Sciatic nerve (tissue), 2 donors: ENCODE measurements around the gene MFF. TPM values are rescaled to one million over a fixed set of nuclear protein-coding genes. Genes with fewer than 3 reads are reported as not detected.
"Not testable (repeated sequence)": the region's sequence is repeated elsewhere in the genome, so short reads cannot be mapped to it uniquely, and the experiment has no call there.

ENCODE experiments used
- ATAC-seq: fragments of 200-7000 bp; cut with Tn5 transposase; one replicate; pipeline ENCODE4 v1.9.1; 2020; ENCODE audit warnings: mild to moderate bottlenecking, moderate library complexity
- DNase-seq: peaks from one replicate; pipeline ENCODE4 v3.0.0-alpha.2; 2020; ENCODE audit warnings: low spot score
- intact Hi-C: fragments of 100-400 bp; cut with DNase I; formaldehyde crosslinking; loops from one replicate; pipeline ENCODE4 v1.14.2; 2022
- total RNA-seq: library from RNA; stranded (reverse); fragmentation: NEBNext Ultra II Directional; extraction: Animal tissue kit (Norgen Biotek cat#: 25700); gene quantifications from one replicate; pipeline ENCODE4 v1.2.1, GENCODE V29; 2021
- donor health status: DM: no; HTN: no; CAD: no.
- donor health status: DM: no; HTN: no; CAD: no.

MFF gene
- total RNA-seq, 1 donor from 2014 or later, result 72.5 TPM

GRCh38 chr2:227324642-227324994 lies 433 bp upstream of the MFF start:
- DNase-seq, result no peak
- ATAC-seq, result peak; percentile 63
- intact Hi-C loops, result no loop called here

- ATAC-seq (peak; percentile 29), DNase-seq (peak; percentile 58)
- intact Hi-C loops, result no loop called here
These were observed 766 bp downstream of the MFF start for GRCh38 chr2:227325839-227326195.

GRCh38 chr2:227326783-227327182 lies 1.7 kb downstream of the MFF start:
- ATAC-seq (no peak), DNase-seq (no peak)
- intact Hi-C loops, result no loop called here

- ATAC-seq (no peak), DNase-seq (no peak)
- intact Hi-C loops, result no loop called here
These were observed 10.7 kb downstream of the MFF start for GRCh38 chr2:227335713-227336112.

GRCh38 chr2:227337442-227337841 lies 12.4 kb downstream of the MFF start:
- no peak for ATAC-seq
- DNase-seq, result no peak
- intact Hi-C loops, result no loop called here

- intact Hi-C loops, result no loop called here
- DNase-seq (no peak), ATAC-seq (no peak)
These were observed 14.1 kb downstream of the MFF start for GRCh38 chr2:227339098-227339599.

- ATAC-seq, result no peak
These were observed 15.1 kb downstream of the MFF start for GRCh38 chr2:227340106-227340505.

GRCh38 chr2:227341553-227341952 lies 16.5 kb downstream of the MFF start:
- DNase-seq, result no peak
- intact Hi-C loops, result no loop called here
- ATAC-seq, result no peak

More at GRCh38 chr2:227340106-227340505, 15.1 kb downstream of the MFF start:
- no peak for DNase-seq
- intact Hi-C loops, result no loop called here

GRCh38 chr2:227344231-227344630 lies 19.2 kb downstream of the MFF start:
- DNase-seq (no peak), ATAC-seq (no peak)
- intact Hi-C loops, result no loop called here

GRCh38 chr2:227347117-227347516 lies 22.1 kb downstream of the MFF start:
- intact Hi-C loops, result no loop called here
- no peak for ATAC-seq

GRCh38 chr2:227348324-227348723 lies 23.3 kb downstream of the MFF start:
- no peak for ATAC-seq
- intact Hi-C loops, result no loop called here
- DNase-seq, result no peak

More at GRCh38 chr2:227347117-227347516, 22.1 kb downstream of the MFF start:
- no peak for DNase-seq

GRCh38 chr2:227349989-227350612 lies 25.1 kb downstream of the MFF start:
- intact Hi-C loops, result no loop called here
- no peak for DNase-seq
- ATAC-seq, result no peak

- intact Hi-C loops, result no loop called here
- ATAC-seq (no peak), DNase-seq (no peak)
These were observed 26.6 kb downstream of the MFF start for GRCh38 chr2:227351639-227352038.

GRCh38 chr2:227360351-227360750 lies 35.3 kb downstream of the MFF start:
- no peak for DNase-seq
- intact Hi-C loops, result no loop called here
- no peak for ATAC-seq

- no peak for DNase-seq
- intact Hi-C loops, result no loop called here
- ATAC-seq, result no peak
These were observed 38.7 kb downstream of the MFF start for GRCh38 chr2:227363756-227364155.

GRCh38 chr2:227364585-227365263 lies 39.7 kb downstream of the MFF start:
- ATAC-seq, intact Hi-C loops, DNase-seq: not testable (repeated sequence)

- intact Hi-C loops, result no loop called here
- ATAC-seq (no peak), DNase-seq (no peak)
These were observed 40.8 kb downstream of the MFF start for GRCh38 chr2:227365833-227366232.

GRCh38 chr2:227366769-227367426 lies 41.8 kb downstream of the MFF start:
- ATAC-seq (peak; percentile 54), DNase-seq (no peak)
- intact Hi-C loops, result no loop called here

- ATAC-seq, result no peak
- no peak for DNase-seq
- intact Hi-C loops, result no loop called here
These were observed 42.4 kb downstream of the MFF start for GRCh38 chr2:227367427-227367795.

- ATAC-seq (no peak), DNase-seq (no peak)
- intact Hi-C loops, result no loop called here
These were observed 43.5 kb downstream of the MFF start for GRCh38 chr2:227368574-227368973.
